Omental fat pad (tissue), 4 donors: Measurements from ENCODE around the gene OLFML2A. TPM values are rescaled to one million over a fixed set of nuclear protein-coding genes. Genes with fewer than 3 reads are reported as not detected.

Source experiments
- ATAC-seq: fragments of 150-250 bp; one replicate; pipeline ENCODE4 v1.9.1; 2016; ENCODE audit warnings: mild to moderate bottlenecking, moderate library complexity; ENCODE audit not compliant: low FRiP score
- DNase-seq: peaks from one replicate; pipeline ENCODE4 v3.0.0-alpha.2; 2019; ENCODE audit warnings: low spot score
- total RNA-seq, 4 donors: library from RNA; depleted of rRNA; stranded (reverse); fragments of >200 nt; gene quantifications; one replicate each; pipeline ENCODE4 v1.1.0, GENCODE V29; 2016
- TF ChIP-seq, protein P1 (sequence below), 3 donors: fragments of 450-650 bp; IDR thresholded peaks; one replicate each; pipeline ENCODE4 v1.5.1; 2016 to 2017; ENCODE audit warnings: antibody characterized with exemption in 3 of 3, mild to moderate bottlenecking in 3 of 3, moderate library complexity in 2 of 3

The OLFML2A gene
- total RNA-seq, 4 donors from 2014 or later = 6.0 to 62.6 (median 10.8) TPM

DNA sequence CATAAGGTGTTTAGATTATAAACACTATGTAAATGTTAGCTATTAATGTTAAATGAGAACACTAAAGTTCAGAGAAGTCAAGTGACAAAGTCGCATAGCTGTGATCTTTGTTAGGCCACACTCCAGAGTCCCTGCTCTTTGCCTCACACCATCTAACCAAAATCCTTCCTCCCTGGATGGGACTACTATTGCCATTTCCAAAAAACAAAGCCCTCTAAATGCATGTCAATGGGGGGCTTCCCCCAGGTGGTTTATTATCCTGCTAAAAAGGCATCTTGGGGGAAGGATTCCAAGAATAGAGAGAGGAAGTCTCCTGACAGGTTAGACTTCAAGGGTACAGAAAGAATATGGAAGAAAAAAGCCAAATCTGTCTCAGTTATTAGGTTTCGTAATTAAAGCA is 16.2 kb upstream of the OLFML2A start:
- DNase-seq = no peak
- TF ChIP-seq, protein P1, sequence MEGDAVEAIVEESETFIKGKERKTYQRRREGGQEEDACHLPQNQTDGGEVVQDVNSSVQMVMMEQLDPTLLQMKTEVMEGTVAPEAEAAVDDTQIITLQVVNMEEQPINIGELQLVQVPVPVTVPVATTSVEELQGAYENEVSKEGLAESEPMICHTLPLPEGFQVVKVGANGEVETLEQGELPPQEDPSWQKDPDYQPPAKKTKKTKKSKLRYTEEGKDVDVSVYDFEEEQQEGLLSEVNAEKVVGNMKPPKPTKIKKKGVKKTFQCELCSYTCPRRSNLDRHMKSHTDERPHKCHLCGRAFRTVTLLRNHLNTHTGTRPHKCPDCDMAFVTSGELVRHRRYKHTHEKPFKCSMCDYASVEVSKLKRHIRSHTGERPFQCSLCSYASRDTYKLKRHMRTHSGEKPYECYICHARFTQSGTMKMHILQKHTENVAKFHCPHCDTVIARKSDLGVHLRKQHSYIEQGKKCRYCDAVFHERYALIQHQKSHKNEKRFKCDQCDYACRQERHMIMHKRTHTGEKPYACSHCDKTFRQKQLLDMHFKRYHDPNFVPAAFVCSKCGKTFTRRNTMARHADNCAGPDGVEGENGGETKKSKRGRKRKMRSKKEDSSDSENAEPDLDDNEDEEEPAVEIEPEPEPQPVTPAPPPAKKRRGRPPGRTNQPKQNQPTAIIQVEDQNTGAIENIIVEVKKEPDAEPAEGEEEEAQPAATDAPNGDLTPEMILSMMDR (IDR thresholded peaks at IDR 0.05) = no peak
- no peak for ATAC-seq

DNA sequence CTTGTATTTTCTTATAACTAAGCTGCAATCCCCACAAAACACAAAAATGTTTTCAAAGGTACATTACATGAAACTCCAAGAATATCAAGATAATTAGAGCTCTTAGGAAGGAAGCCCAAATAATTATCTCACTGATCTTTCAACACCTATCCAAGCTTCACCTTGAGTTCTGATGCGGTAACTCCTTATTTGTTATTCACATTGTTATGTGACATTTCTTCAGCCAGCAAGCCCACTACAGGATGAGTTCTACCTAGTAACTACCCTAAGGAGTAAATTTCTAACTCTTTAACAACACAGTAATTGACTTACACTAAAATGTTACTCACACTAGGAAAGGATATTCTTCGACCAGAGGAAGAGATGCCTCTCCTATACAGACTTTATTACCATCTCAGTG is 15.7 kb upstream of the OLFML2A start:
- DNase-seq = no peak
- TF ChIP-seq, protein P1 (IDR thresholded peaks at IDR 0.05) = no peak
- ATAC-seq = no peak

DNA sequence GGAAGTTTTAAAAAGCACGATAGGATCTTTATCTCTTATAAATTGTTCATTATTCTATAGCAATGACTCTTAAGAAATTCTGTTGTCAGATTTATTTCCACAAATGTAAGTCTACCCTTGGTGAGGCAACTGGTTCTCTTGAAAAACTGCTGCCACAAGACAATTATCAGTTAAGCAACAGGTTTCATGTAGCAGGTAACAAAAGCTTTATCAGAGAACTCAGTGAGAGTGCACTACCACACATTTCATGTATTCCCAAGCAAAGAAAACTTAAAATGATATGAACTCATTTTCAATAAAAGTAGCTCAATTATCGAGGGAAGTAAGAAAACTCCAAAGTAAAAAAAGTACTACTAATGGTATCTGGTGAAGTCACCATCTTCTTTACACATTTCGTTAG is 15.2 kb upstream of the OLFML2A start:
- TF ChIP-seq, protein P1 (IDR thresholded peaks at IDR 0.05) = no peak
- no peak for ATAC-seq

DNA sequence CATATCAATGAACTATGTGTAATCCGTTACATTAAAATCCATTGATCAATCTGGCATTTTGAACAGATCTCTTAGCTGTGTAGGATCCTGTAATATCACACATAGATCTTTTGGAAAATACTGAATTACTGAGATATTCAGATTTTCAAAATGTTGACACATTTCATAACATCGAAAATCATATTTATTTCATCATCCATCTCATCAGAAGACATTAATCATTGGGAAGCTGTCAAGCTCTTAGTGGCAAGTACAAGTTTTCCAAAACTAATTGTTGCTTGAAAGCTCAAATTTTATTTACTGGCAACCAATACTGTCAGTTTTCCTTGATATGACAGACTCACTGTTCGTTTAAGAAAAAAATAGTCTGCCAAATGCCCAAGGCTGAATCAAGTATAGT is 14.3 kb upstream of the OLFML2A start:
- DNase-seq (no peak), ATAC-seq (no peak)
- TF ChIP-seq, protein P1 (IDR thresholded peaks at IDR 0.05) = no peak

More for the DNA sequence above, 15.2 kb upstream of the OLFML2A start:
- no peak for DNase-seq

DNA sequence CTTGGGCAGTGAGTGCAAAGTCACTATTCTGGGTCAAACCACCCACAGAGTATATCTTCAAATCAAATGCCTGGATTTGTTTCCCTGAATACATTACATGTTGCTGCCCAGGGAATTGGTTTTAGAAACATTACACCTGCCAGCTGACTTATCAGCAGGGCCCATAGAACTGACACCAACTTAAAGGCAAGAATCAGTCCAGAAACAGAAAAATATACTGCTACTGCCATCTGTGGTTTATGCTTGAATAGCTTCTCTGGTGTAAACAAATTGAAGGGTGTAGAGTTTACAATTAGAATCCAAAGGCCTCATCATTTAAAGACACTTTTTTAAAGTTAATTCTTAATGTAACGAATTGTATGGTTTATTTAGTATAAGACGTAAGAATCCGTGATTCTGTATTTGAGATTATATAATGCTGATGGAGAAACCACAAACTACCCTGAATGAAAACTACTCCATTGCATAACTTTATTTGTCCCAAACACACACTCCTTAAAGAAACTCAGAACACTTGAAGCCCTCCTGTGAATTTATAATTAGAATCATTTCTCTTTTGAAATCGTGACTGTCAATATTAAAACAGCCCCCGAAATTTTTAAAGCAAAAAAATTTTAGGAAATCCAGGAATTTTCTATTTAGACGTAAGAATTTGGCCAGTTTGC is 12.0 kb upstream of the OLFML2A start:
- no peak for DNase-seq
- TF ChIP-seq, protein P1 (IDR thresholded peaks at IDR 0.05) = no peak
- no peak for ATAC-seq

DNA sequence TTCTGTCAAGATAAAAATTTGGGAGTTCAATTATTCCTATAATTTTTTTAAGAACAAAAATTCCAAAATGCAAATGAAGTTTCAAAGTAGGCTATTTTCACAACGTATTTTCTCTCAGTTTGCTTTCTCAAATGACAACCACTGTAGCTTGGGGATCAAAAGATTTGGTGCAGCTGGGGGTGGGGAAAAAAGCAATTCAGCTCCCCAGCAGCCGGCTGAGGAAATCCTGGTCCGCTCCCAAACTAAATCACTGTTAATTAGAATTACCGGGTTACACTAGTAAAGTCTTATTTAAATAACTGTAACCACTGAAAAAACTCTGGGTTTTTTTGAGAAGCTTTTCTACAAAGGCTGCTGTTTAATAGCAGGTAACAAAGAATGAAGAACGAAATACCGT is 11.5 kb upstream of the OLFML2A start:
- ATAC-seq (no peak), DNase-seq (no peak)
- TF ChIP-seq, protein P1 (IDR thresholded peaks at IDR 0.05) = no peak

DNA sequence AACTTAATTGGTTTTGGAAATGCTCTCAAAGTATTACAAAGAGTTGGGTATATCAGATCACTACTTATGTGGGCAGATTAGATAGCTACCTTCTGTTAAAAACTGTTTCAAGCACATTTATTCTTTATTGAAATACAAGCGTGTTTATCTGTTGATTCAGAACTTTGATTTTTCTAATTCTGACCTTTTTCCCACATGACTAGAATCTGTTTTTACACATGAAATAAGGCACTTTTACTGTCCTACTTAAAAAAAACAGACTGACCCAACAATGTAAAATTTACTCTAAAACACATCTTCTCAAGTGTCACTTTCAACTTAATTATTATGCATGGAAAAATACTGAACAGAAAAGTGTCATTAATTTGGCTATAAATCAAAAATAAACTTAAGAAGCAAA is 10.6 kb upstream of the OLFML2A start:
- no peak for DNase-seq
- TF ChIP-seq, protein P1 (IDR thresholded peaks at IDR 0.05) = no peak
- ATAC-seq = no peak
